HepG2 (cell line): Measurements from ENCODE around the gene UBR3. TPM values are rescaled to one million over a fixed set of nuclear protein-coding genes. Genes with fewer than 3 reads are reported as not detected.

Experiments
- BHLHE40 ChIP-seq: IDR thresholded peaks from 2 replicates; pipeline ENCODE4 v1.6.1; 2011; ENCODE audit warnings: low read length, improper control_type of control experiment
- CHD4 ChIP-seq: fragments of 200-600 bp; sonication (generic); IDR thresholded peaks from 2 replicates; pipeline ENCODE4 v1.7.0; 2017; ENCODE audit warnings: mild to moderate bottlenecking, low read length, borderline replicate concordance
- PHB2 ChIP-seq: fragments of 450-650 bp; IDR thresholded peaks from 2 replicates; pipeline ENCODE4 v1.6.1; 2018; ENCODE audit not compliant: partially characterized antibody
- REPIN1 ChIP-seq: sonication (generic); formaldehyde crosslinking; IDR thresholded peaks from 2 replicates; pipeline ENCODE4 v1.8.0; 2022; ENCODE audit warnings: missing genetic modification reagents, low read depth, mild to moderate bottlenecking, borderline replicate concordance
- RFX1 ChIP-seq: fragments of 450-650 bp; IDR thresholded peaks from 2 replicates; pipeline ENCODE4 v1.6.1; 2017
- SMAD3 ChIP-seq: sonication (generic); formaldehyde crosslinking; IDR thresholded peaks from 2 replicates; pipeline ENCODE4 v1.4.0; 2020; ENCODE audit warnings: missing genetic modification reagents
- ZMYM4 ChIP-seq: sonication (generic); formaldehyde crosslinking; IDR thresholded peaks from 2 replicates; pipeline ENCODE4 v1.8.1; 2023; ENCODE audit warnings: mild to moderate bottlenecking, missing genetic modification reagents
- ZNF124 ChIP-seq: sonication (generic); formaldehyde crosslinking; IDR thresholded peaks from 2 replicates; pipeline ENCODE4 v1.4.0; 2020; ENCODE audit warnings: missing genetic modification reagents
- ZNF430 ChIP-seq: sonication (generic); formaldehyde crosslinking; IDR thresholded peaks from 2 replicates; pipeline ENCODE4 v1.9.0; 2021; ENCODE audit warnings: mild to moderate bottlenecking, missing genetic modification reagents
- ZNF607 ChIP-seq: sonication (generic); formaldehyde crosslinking; IDR thresholded peaks from 2 replicates; pipeline ENCODE4 v1.5.1; 2020; ENCODE audit warnings: missing genetic modification reagents, mild to moderate bottlenecking, borderline replicate concordance
- ZNF841 ChIP-seq: sonication (generic); formaldehyde crosslinking; IDR thresholded peaks from 2 replicates; pipeline ENCODE4 v1.8.1; 2023; ENCODE audit warnings: missing genetic modification reagents, borderline replicate concordance
- ZSCAN25 ChIP-seq: sonication (generic); formaldehyde crosslinking; IDR thresholded peaks from 2 replicates; pipeline ENCODE4 v1.8.0; 2022; ENCODE audit warnings: mild to moderate bottlenecking, missing genetic modification reagents
- polyA plus RNA-seq, 8 experiments: library from polyadenylated mRNA; depleted of rRNA in 3 of 8; stranded (reverse) in 7 of 8; unstranded in 1 of 8; fragments of >200 nt; fragmentation: Illumina TruSeq in 4 of 8; extraction: Trizol in 4 of 8; gene quantifications; 2 replicates each; pipeline versions ENCODE4 v1.2.1 to v1.2.3, GENCODE V29; 2011 to 2016; ENCODE audit warnings: low read depth in 4 of 8, missing spikeins in 1 of 8, mixed read lengths in 1 of 8; ENCODE audit not compliant: insufficient read depth in 1 of 8
- total RNA-seq, 5 experiments: library from RNA; depleted of rRNA; stranded (reverse); fragments of >200 nt; fragmentation: Illumina TruSeq; extraction: Trizol; gene quantifications; 2 replicates each; pipeline ENCODE4 v1.2.3, GENCODE V29; 2016; ENCODE audit warnings: low read depth in 1 of 5
- TF ChIP-seq, protein P1 (sequence below): sonication (generic); formaldehyde crosslinking; IDR thresholded peaks from 2 replicates; pipeline ENCODE4 v1.4.0; 2020; ENCODE audit warnings: mild to moderate bottlenecking, low read depth, missing genetic modification reagents
- TF ChIP-seq, protein P2 (sequence below): sonication (generic); formaldehyde crosslinking; IDR thresholded peaks from 2 replicates; pipeline ENCODE4 v1.4.0; 2020; ENCODE audit warnings: missing genetic modification reagents
- TF ChIP-seq, protein P3 (sequence below): sonication (generic); formaldehyde crosslinking; IDR thresholded peaks from 2 replicates; pipeline ENCODE4 v1.4.0; 2020; ENCODE audit warnings: missing genetic modification reagents
- TF ChIP-seq, protein P4 (sequence below): sonication (generic); formaldehyde crosslinking; IDR thresholded peaks from 2 replicates; pipeline ENCODE4 v1.4.0; 2020; ENCODE audit warnings: missing genetic modification reagents

Gene UBR3
- total and polyA plus RNA-seq, 2 of the 13 experiments (the other 11 are each of a cell fraction or from before 2014, with no cell fraction given) = 15.1 to 28.0 TPM

DNA sequence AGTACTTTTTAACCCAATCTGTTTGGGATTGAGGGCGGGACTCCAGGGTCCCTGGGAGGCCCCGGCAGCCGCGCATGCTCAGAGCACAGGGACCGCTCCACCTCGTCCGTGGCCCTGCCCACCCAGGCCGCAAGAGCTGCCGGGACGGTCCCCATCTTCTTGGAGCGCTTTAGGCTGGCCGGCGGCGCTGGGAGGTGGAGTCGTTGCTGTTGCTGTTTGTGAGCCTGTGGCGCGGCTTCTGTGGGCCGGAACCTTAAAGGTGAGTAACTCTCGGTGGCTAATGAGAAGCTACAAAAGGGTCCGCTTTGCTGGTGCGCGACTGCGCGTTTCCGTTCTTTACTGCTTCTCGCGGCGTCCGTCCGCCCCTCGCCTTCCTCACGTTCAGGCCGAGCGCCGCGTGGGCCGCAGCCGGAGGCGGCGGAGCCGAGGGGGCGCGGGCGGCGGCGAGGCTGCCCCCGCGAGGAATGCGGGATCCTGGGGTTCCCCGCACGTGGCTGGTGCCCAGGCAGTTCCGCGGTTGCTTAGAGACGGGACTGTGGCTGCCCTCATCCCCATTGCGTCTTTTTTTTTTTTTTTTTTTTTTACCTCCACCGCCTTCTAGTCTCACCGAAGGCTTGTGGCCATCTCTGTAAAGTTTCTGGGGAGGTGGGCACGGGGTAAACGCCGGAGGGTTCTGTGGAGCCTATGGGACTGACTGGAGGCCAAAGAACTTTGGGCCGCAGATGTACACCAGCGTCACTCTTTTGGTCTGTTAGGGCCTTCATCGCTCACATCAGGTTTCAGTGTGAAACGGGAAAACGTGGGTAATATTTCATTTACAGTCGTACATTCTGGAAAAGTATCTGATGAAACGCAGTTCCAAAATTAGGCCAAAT, 28.3 kb upstream of the UBR3 start, which contains the start of gene SSB (continued):
- TF ChIP-seq, protein P1, sequence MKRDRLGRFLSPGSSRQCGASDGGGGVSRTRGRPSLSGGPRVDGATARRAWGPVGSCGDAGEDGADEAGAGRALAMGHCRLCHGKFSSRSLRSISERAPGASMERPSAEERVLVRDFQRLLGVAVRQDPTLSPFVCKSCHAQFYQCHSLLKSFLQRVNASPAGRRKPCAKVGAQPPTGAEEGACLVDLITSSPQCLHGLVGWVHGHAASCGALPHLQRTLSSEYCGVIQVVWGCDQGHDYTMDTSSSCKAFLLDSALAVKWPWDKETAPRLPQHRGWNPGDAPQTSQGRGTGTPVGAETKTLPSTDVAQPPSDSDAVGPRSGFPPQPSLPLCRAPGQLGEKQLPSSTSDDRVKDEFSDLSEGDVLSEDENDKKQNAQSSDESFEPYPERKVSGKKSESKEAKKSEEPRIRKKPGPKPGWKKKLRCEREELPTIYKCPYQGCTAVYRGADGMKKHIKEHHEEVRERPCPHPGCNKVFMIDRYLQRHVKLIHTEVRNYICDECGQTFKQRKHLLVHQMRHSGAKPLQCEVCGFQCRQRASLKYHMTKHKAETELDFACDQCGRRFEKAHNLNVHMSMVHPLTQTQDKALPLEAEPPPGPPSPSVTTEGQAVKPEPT = no peak
- TF ChIP-seq ZNF607 (CRISPR knock-in tag) (no peak), ZNF124 (CRISPR knock-in tag) (peak; percentile 54; the same call in 1 of the 2 replicates), CHD4 (no peak), SMAD3 (CRISPR knock-in tag) (peak; percentile 37; the same call in 1 of the 2 replicates), RFX1 (peak; percentile 50; the same call in 1 of the 2 replicates), REPIN1 (CRISPR knock-in tag) (peak; percentile 91), ZMYM4 (CRISPR knock-in tag) (peak; percentile 87), ZNF430 (CRISPR knock-in tag) (peak; percentile 90), ZSCAN25 (CRISPR knock-in tag) (0 out of 2 replicates have a peak, but pooled peaks have one; percentile 37), BHLHE40 (peak; percentile 65), ZNF841 (CRISPR knock-in tag) (no peak), PHB2 (no peak)
- TF ChIP-seq, protein P2, sequence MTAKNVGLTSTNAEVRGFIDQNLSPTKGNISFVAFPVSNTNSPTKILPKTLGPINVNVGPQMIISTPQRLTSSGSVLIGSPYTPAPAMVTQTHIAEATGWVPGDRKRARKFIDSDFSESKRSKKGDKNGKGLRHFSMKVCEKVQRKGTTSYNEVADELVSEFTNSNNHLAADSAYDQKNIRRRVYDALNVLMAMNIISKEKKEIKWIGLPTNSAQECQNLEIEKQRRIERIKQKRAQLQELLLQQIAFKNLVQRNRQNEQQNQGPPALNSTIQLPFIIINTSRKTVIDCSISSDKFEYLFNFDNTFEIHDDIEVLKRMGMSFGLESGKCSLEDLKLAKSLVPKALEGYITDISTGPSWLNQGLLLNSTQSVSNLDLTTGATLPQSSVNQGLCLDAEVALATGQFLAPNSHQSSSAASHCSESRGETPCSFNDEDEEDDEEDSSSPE = peak; percentile 63; the same call in 1 of the 2 replicates
- TF ChIP-seq, protein P3, sequence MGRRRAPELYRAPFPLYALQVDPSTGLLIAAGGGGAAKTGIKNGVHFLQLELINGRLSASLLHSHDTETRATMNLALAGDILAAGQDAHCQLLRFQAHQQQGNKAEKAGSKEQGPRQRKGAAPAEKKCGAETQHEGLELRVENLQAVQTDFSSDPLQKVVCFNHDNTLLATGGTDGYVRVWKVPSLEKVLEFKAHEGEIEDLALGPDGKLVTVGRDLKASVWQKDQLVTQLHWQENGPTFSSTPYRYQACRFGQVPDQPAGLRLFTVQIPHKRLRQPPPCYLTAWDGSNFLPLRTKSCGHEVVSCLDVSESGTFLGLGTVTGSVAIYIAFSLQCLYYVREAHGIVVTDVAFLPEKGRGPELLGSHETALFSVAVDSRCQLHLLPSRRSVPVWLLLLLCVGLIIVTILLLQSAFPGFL = no peak
- TF ChIP-seq, protein P4, sequence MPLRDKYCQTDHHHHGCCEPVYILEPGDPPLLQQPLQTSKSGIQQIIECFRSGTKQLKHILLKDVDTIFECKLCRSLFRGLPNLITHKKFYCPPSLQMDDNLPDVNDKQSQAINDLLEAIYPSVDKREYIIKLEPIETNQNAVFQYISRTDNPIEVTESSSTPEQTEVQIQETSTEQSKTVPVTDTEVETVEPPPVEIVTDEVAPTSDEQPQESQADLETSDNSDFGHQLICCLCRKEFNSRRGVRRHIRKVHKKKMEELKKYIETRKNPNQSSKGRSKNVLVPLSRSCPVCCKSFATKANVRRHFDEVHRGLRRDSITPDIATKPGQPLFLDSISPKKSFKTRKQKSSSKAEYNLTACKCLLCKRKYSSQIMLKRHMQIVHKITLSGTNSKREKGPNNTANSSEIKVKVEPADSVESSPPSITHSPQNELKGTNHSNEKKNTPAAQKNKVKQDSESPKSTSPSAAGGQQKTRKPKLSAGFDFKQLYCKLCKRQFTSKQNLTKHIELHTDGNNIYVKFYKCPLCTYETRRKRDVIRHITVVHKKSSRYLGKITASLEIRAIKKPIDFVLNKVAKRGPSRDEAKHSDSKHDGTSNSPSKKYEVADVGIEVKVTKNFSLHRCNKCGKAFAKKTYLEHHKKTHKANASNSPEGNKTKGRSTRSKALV (CRISPR knock-in tag) = peak; percentile 54; the same call in 1 of the 2 replicates
